Peyer's patch (tissue), 4 donors: ENCODE data around the gene CDK18. TPM values are rescaled to one million over a fixed set of nuclear protein-coding genes. Genes with fewer than 3 reads are reported as not detected.

Source experiments
- DNase-seq, 3 donors: peaks; one replicate each; pipeline ENCODE4 v3.0.0-alpha.2; 2017 to 2019
- H3K27ac ChIP-seq, 4 donors: fragments of 200-600 bp; sonication (generic); one replicate each; pipeline ENCODE4 v1.5.1; 2016 to 2019
- H3K27me3 ChIP-seq, 2 donors: fragments of 200-600 bp; sonication (generic); one replicate each; pipeline ENCODE4 v1.5.1; 2019
- H3K36me3 ChIP-seq, 3 donors: fragments of 200-600 bp; sonication (generic); one replicate each; pipeline ENCODE4 v1.5.1; 2016 to 2019
- H3K4me1 ChIP-seq, 4 donors: fragments of 200-600 bp; sonication (generic); one replicate each; pipeline ENCODE4 v1.5.1; 2016 to 2019
- H3K4me3 ChIP-seq, 4 donors: fragments of 200-600 bp; sonication (generic); 1 replicate in 3 of 4; 2 replicates in 1 of 4; pipeline ENCODE4 v1.5.1; 2016 to 2019; ENCODE audit warnings: mild to moderate bottlenecking in 1 of 4
- H3K9me3 ChIP-seq, 4 donors: fragments of 200-600 bp; sonication (generic); one replicate each; pipeline ENCODE4 v1.5.1; 2016 to 2019; ENCODE audit warnings: mild to moderate bottlenecking in 1 of 4
- CTCF ChIP-seq, 6 experiments: fragments of 450-650 bp in 4 of 6; fragments of 200-600 bp in 2 of 6; sonication (generic) in 1 of 6; IDR thresholded peaks; one replicate each; pipeline ENCODE4 v1.5.1; 2017 to 2019; ENCODE audit warnings: antibody characterized with exemption in 6 of 6, mild to moderate bottlenecking in 3 of 6, moderate library complexity in 1 of 6
- POLR2A ChIP-seq, 2 donors: fragments of 450-650 bp; IDR thresholded peaks; one replicate each; pipeline ENCODE4 v1.5.1; 2017; ENCODE audit warnings: antibody characterized with exemption in 2 of 2, mild to moderate bottlenecking in 2 of 2, moderate library complexity in 2 of 2
- total RNA-seq, 4 donors: library from RNA; depleted of rRNA; stranded (reverse); fragments of >200 nt; gene quantifications; one replicate each; pipeline ENCODE4 v1.1.0, GENCODE V29; 2016

Gene CDK18
- total RNA-seq, 4 donors from 2014 or later: 47.0 to 126 (median 80.7) TPM

- Histone ChIP-seq H3K9me3 (no peaks in the 10 kb centered on the region), H3K36me3 (no peaks in the 10 kb centered on the region), H3K4me3 (no peak overlapping the region), H3K27me3 (peaks cover 0 to 11% of the 10 kb centered on the region in 2 donors), H3K4me1 (peaks cover 0 to 15% (median 4%) of the 10 kb centered on the region in 4 donors), H3K27ac (no peak overlapping the region)
- TF ChIP-seq CTCF (IDR thresholded peaks at IDR 0.05) (no peak), POLR2A (IDR thresholded peaks at IDR 0.05) (no peak)
- peak in 1 of 3 donors; percentile 19 for DNase-seq
Observed at GRCh38 chr1:205565799-205566198, 61.3 kb downstream of the CDK18 start.

- no peak overlapping the region for H3K4me3 ChIP-seq
- no peak overlapping the region for H3K27ac ChIP-seq
- peak in 1 of 3 donors; percentile 36 for DNase-seq
- no peaks in the 10 kb centered on the region for H3K36me3 ChIP-seq
- peaks cover 0 to 11% of the 10 kb centered on the region in 2 donors for H3K27me3 ChIP-seq
- no peaks in the 10 kb centered on the region for H3K9me3 ChIP-seq
- TF ChIP-seq CTCF (IDR thresholded peaks at IDR 0.05) (no peak), POLR2A (IDR thresholded peaks at IDR 0.05) (no peak)
- H3K4me1 ChIP-seq: peaks cover 0 to 15% (median 4%) of the 10 kb centered on the region in 4 donors
Observed at GRCh38 chr1:205567716-205568115, 63.2 kb downstream of the CDK18 start.

- Histone ChIP-seq H3K36me3 (no peaks in the 10 kb centered on the region), H3K27me3 (peaks cover 0 to 11% of the 10 kb centered on the region in 2 donors), H3K4me3 (no peak overlapping the region), H3K4me1 (peaks cover 0 to 15% (median 4%) of the 10 kb centered on the region in 4 donors), H3K9me3 (no peaks in the 10 kb centered on the region), H3K27ac (no peak overlapping the region)
- TF ChIP-seq POLR2A (IDR thresholded peaks at IDR 0.05) (no peak), CTCF (IDR thresholded peaks at IDR 0.05) (no peak)
- DNase-seq: peak in 1 of 3 donors; percentile 7
Observed at GRCh38 chr1:205568135-205568468, 63.6 kb downstream of the CDK18 start.

GRCh38 chr1:205568469-205569361, 64.2 kb downstream of the CDK18 start:
- Histone ChIP-seq H3K4me3 (peak overlapping the region; percentile 27 to 51 (median 44)), H3K9me3 (no peaks in the 10 kb centered on the region), H3K4me1 (peaks cover 0 to 15% (median 4%) of the 10 kb centered on the region in 4 donors), H3K27ac (no peak overlapping the region), H3K27me3 (peaks cover 0 to 11% of the 10 kb centered on the region in 2 donors), H3K36me3 (no peaks in the 10 kb centered on the region)
- TF ChIP-seq POLR2A (IDR thresholded peaks at IDR 0.05): no peak
- TF ChIP-seq CTCF (IDR thresholded peaks at IDR 0.05): no peak
- DNase-seq: peak in 1 of 3 donors; percentile 47

- peaks cover 0 to 11% of the 10 kb centered on the region in 2 donors for H3K27me3 ChIP-seq
- DNase-seq: peak in 1 of 3 donors; percentile 44
- peak overlapping the region; percentile 27 to 51 (median 44) for H3K4me3 ChIP-seq
Observed at GRCh38 chr1:205569411-205570172, 65.1 kb downstream of the CDK18 start.

More at GRCh38 chr1:205569411-205570172, 65.1 kb downstream of the CDK18 start:
- Histone ChIP-seq H3K36me3 (no peaks in the 10 kb centered on the region), H3K9me3 (no peaks in the 10 kb centered on the region), H3K4me1 (peaks cover 0 to 15% (median 4%) of the 10 kb centered on the region in 4 donors), H3K27ac (no peak overlapping the region)
- no peak for TF ChIP-seq CTCF (IDR thresholded peaks at IDR 0.05)
- no peak for TF ChIP-seq POLR2A (IDR thresholded peaks at IDR 0.05)
